ENCODE data around the gene AMOTL2.

GRCh38 chr3:134346744-134347143, 27.5 kb downstream of the AMOTL2 start:
- TF ChIP-seq EZH2 (IDR thresholded peaks at IDR 0.05; ENCODE audit: borderline replicate concordance, insufficient read depth, low read depth, low read length, poor library complexity, severe bottlenecking) (no peak), CTCF (IDR thresholded peaks at IDR 0.05) (no peak)
